ENCODE measurements around the gene VWA8.

Gene VWA8

DNA sequence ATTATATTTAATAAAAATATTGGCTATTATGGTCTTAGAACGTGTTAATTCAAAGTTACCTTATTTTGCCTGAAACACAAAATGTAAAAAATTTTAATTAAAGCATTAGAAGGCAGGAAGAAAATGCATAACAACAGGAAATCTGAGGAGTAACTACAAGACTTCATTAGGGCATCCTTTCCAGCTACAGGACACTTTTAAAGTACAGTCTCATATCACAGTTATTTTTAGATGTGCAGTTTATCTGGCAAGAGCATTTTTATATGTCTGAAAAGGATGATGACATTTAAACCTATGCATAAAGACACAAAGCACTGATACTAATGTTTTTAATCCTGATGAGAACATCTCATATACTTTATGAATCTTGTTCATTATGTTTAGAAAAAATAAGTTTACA is 247.5 kb downstream of the VWA8 start:
- Histone ChIP-seq H3K4me3 (ENCODE audit: low read length) (no peak overlapping the region), H3K4me1 (ENCODE audit: control insufficient read depth, low read length) (no peaks in the 10 kb centered on the region), H3K36me3 (ENCODE audit: control insufficient read depth, low read length) (no peaks in the 10 kb centered on the region), H3F3A (ENCODE audit: control insufficient read depth, insufficient read depth) (no peaks in the 10 kb centered on the region), H4K20me1 (ENCODE audit: control insufficient read depth, insufficient read depth, low read depth, low read length) (no peaks in the 10 kb centered on the region), H3K9me3 (ENCODE audit: control insufficient read depth, insufficient read depth, low read length) (no peaks in the 10 kb centered on the region), H3K27ac (ENCODE audit: low read depth, low read length) (no peak overlapping the region), H3K79me2 (ENCODE audit: control insufficient read depth, low read length) (no peaks in the 10 kb centered on the region), H3K9me2 (replicated peaks; ENCODE audit: control insufficient read depth, low read length) (no peaks in the 10 kb centered on the region), H3K27me3 (ENCODE audit: control insufficient read depth, low read length) (no peaks in the 10 kb centered on the region), H3K4me2 (ENCODE audit: low read length) (no peak overlapping the region)
- no peak for TF ChIP-seq EZH2phosphoT487 (IDR thresholded peaks at IDR 0.05; ENCODE audit: borderline replicate concordance, low read length)
- TF ChIP-seq, protein P1, sequence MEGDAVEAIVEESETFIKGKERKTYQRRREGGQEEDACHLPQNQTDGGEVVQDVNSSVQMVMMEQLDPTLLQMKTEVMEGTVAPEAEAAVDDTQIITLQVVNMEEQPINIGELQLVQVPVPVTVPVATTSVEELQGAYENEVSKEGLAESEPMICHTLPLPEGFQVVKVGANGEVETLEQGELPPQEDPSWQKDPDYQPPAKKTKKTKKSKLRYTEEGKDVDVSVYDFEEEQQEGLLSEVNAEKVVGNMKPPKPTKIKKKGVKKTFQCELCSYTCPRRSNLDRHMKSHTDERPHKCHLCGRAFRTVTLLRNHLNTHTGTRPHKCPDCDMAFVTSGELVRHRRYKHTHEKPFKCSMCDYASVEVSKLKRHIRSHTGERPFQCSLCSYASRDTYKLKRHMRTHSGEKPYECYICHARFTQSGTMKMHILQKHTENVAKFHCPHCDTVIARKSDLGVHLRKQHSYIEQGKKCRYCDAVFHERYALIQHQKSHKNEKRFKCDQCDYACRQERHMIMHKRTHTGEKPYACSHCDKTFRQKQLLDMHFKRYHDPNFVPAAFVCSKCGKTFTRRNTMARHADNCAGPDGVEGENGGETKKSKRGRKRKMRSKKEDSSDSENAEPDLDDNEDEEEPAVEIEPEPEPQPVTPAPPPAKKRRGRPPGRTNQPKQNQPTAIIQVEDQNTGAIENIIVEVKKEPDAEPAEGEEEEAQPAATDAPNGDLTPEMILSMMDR (IDR thresholded peaks at IDR 0.05; ENCODE audit: low read depth, low read length, poor library complexity, severe bottlenecking), result no peak

DNA sequence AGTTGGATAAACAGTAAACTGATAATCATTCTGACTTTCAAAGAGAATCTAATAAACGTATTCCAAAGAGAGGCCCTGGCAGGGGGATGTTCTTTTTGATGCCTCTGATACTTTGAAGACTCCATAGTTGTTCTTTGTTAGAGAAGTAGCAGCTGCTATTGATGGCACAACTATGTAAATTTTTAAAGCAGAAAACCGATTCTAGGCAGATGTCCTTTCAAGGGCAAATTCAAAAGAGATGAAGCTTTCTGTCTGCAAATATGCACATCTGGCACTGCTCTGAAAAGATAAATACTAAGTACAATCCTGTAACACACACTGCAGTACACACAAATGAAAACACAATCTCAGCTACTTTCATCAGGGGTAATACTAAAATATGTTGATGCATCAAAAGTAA is 250.1 kb downstream of the VWA8 start:
- TF ChIP-seq EZH2phosphoT487 (IDR thresholded peaks at IDR 0.05; ENCODE audit: borderline replicate concordance, low read length), result no peak
- Histone ChIP-seq H3K79me2 (ENCODE audit: control insufficient read depth, low read length) (no peaks in the 10 kb centered on the region), H3K4me3 (ENCODE audit: low read length) (no peak overlapping the region), H3K9me2 (replicated peaks; ENCODE audit: control insufficient read depth, low read length) (no peaks in the 10 kb centered on the region), H3K27me3 (ENCODE audit: control insufficient read depth, low read length) (no peaks in the 10 kb centered on the region), H3K4me2 (ENCODE audit: low read length) (no peak overlapping the region), H4K20me1 (ENCODE audit: control insufficient read depth, insufficient read depth, low read depth, low read length) (no peaks in the 10 kb centered on the region), H3K36me3 (ENCODE audit: control insufficient read depth, low read length) (no peaks in the 10 kb centered on the region), H3K4me1 (ENCODE audit: control insufficient read depth, low read length) (no peaks in the 10 kb centered on the region), H3F3A (ENCODE audit: control insufficient read depth, insufficient read depth) (no peaks in the 10 kb centered on the region), H3K9me3 (ENCODE audit: control insufficient read depth, insufficient read depth, low read length) (no peaks in the 10 kb centered on the region), H3K27ac (ENCODE audit: low read depth, low read length) (no peak overlapping the region)

DNA sequence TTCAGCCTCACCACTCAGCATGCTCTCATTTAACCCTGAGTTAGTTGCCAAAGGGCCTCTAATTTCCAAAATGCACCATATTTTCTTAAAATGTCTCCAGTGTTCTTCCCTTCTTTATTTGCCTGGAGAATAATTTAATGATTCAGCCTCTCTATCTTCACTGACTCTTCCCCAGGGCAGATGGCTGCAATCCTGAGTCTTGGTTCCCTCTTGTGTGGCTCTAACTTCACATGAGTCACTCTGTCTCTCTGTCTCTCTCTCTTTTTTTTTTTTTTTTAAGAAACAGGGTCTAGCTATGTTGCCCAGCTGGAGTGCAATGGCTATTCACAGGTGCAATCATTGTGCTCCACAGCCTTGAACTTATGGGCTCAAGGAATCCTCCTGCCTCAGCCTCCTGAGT is 251.4 kb downstream of the VWA8 start:
- H3K4me1 ChIP-seq (ENCODE audit: control insufficient read depth, low read length), result no peaks in the 10 kb centered on the region
- no peak overlapping the region for H3K4me2 ChIP-seq (ENCODE audit: low read length)
- H3F3A ChIP-seq (ENCODE audit: control insufficient read depth, insufficient read depth), result no peaks in the 10 kb centered on the region
- H3K9me3 ChIP-seq (ENCODE audit: control insufficient read depth, insufficient read depth, low read length), result no peaks in the 10 kb centered on the region
- no peaks in the 10 kb centered on the region for H3K36me3 ChIP-seq (ENCODE audit: control insufficient read depth, low read length)
- H3K27me3 ChIP-seq (ENCODE audit: control insufficient read depth, low read length), result no peaks in the 10 kb centered on the region
- no peaks in the 10 kb centered on the region for H3K9me2 ChIP-seq (replicated peaks; ENCODE audit: control insufficient read depth, low read length)
- no peaks in the 10 kb centered on the region for H4K20me1 ChIP-seq (ENCODE audit: control insufficient read depth, insufficient read depth, low read depth, low read length)
- no peaks in the 10 kb centered on the region for H3K79me2 ChIP-seq (ENCODE audit: control insufficient read depth, low read length)
- H3K4me3 ChIP-seq (ENCODE audit: low read length), result no peak overlapping the region
- TF ChIP-seq, protein P1 (IDR thresholded peaks at IDR 0.05; ENCODE audit: low read depth, low read length, poor library complexity, severe bottlenecking), result no peak
- no peak for TF ChIP-seq EZH2phosphoT487 (IDR thresholded peaks at IDR 0.05; ENCODE audit: borderline replicate concordance, low read length)
- H3K27ac ChIP-seq (ENCODE audit: low read depth, low read length), result no peak overlapping the region

DNA sequence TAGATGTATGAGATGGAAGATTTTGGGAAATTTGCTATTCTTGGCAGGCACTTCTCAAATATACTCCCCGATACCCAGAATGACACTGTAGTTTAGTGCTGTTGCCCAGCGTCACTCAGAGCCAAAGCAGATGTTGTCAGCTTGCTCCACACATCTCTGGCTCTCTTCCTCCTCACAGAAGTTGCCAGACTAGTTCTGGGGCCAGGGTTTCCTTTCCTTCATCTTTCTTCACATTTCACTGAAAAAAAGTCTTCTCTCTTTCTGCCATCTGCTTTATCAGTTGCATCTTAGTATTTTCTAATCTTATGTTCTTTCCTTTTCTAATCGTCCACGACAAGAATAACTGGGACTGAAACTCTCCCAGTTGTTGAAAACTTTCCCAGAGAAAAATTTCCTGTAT is 252.2 kb downstream of the VWA8 start:
- H3K4me3 ChIP-seq (ENCODE audit: low read length), result no peak overlapping the region
- no peak overlapping the region for H3K4me2 ChIP-seq (ENCODE audit: low read length)
- H3K4me1 ChIP-seq (ENCODE audit: control insufficient read depth, low read length), result no peaks in the 10 kb centered on the region
- no peaks in the 10 kb centered on the region for H3K9me2 ChIP-seq (replicated peaks; ENCODE audit: control insufficient read depth, low read length)
- H3F3A ChIP-seq (ENCODE audit: control insufficient read depth, insufficient read depth), result no peaks in the 10 kb centered on the region
- no peak overlapping the region for H3K27ac ChIP-seq (ENCODE audit: low read depth, low read length)
- no peaks in the 10 kb centered on the region for H3K36me3 ChIP-seq (ENCODE audit: control insufficient read depth, low read length)
- no peaks in the 10 kb centered on the region for H3K9me3 ChIP-seq (ENCODE audit: control insufficient read depth, insufficient read depth, low read length)
- TF ChIP-seq, protein P1 (IDR thresholded peaks at IDR 0.05; ENCODE audit: low read depth, low read length, poor library complexity, severe bottlenecking), result no peak
- no peaks in the 10 kb centered on the region for H3K27me3 ChIP-seq (ENCODE audit: control insufficient read depth, low read length)
- no peaks in the 10 kb centered on the region for H3K79me2 ChIP-seq (ENCODE audit: control insufficient read depth, low read length)
- no peaks in the 10 kb centered on the region for H4K20me1 ChIP-seq (ENCODE audit: control insufficient read depth, insufficient read depth, low read depth, low read length)
